HEK293 (cell line): ENCODE measurements around the gene TRA2A.

Source experiments
- EGR2 ChIP-seq: fragments of 450-650 bp; formaldehyde crosslinking; IDR thresholded peaks from 2 replicates; pipeline ENCODE4 v1.5.1; 2016; ENCODE audit warnings: low read depth, missing biosample characterization, missing genetic modification characterization
- KLF9 ChIP-seq: fragments of 450-650 bp; formaldehyde crosslinking; IDR thresholded peaks from 2 replicates; pipeline ENCODE4 v1.5.1; 2016; ENCODE audit warnings: missing biosample characterization, missing genetic modification characterization, low read depth
- TRIM28 ChIP-seq: IDR thresholded peaks from 2 replicates; pipeline ENCODE4 v1.6.1; 2011; ENCODE audit warnings: low read length, control low read depth, borderline replicate concordance
- ZNF184 ChIP-seq: fragments of 450-650 bp; IDR thresholded peaks from 2 replicates; pipeline ENCODE4 v1.5.1; 2018; ENCODE audit warnings: missing biosample characterization, mild to moderate bottlenecking, missing genetic modification characterization
- ZNF585B ChIP-seq: fragments of 450-650 bp; formaldehyde crosslinking; IDR thresholded peaks from 2 replicates; pipeline ENCODE4 v1.5.1; 2016; ENCODE audit warnings: missing biosample characterization, missing genetic modification characterization
- ZNF777 ChIP-seq: fragments of 450-650 bp; formaldehyde crosslinking; IDR thresholded peaks from 2 replicates; pipeline ENCODE4 v1.5.1; 2017; ENCODE audit warnings: missing biosample characterization, missing genetic modification characterization, borderline replicate concordance
- TF ChIP-seq, protein P1 (sequence below): fragments of 450-650 bp; formaldehyde crosslinking; IDR thresholded peaks from 2 replicates; pipeline ENCODE4 v1.5.1; 2016; ENCODE audit warnings: missing biosample characterization, missing genetic modification characterization
- TF ChIP-seq, protein P2 (sequence below): fragments of 450-650 bp; formaldehyde crosslinking; IDR thresholded peaks from 2 replicates; pipeline ENCODE4 v1.5.0; 2017; ENCODE audit warnings: missing biosample characterization, missing genetic modification characterization, borderline replicate concordance
- TF ChIP-seq, protein P3 (sequence below): fragments of 450-650 bp; formaldehyde crosslinking; IDR thresholded peaks from 2 replicates; pipeline ENCODE4 v1.5.1; 2016; ENCODE audit warnings: missing biosample characterization, missing genetic modification characterization

DNA sequence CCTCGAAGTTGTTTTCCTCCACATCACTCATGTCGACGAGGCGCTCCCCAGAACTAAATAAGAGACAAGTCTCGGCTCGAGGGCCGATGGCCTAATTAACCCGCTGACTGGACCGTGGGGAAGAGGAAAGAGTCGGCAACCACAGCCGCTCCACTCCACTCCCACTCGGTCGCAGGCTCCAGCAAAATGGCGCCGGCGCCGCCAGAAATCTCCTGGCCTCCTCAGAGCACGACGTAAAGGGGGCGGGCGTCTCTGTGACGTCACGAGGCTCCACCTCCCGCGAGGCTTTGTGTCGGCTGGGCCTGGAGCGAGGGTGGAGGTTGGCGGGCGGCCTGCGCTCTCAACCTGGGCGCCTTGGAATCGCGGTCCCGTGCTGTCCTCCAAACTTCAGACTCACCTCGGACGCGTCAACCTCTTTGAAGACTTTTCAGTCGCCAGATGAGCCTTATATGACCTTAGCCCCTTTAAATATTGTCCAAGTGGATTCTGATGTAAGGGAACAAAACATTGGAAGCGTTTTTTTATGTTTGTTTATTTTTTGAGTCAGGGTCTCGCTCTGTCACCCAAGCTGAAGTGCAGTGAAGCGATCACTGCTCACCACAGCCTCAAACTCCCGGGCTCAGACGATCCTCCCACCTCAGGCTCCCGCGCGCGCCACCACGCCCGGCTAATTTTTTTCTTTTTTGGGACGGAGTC lies at the start of gene TRA2A:
- TF ChIP-seq ZNF184 (tag by site-specific recombination) (no peak), ZNF585B (tag by site-specific recombination) (no peak), KLF9 (tag by site-specific recombination) (peak; percentile 55; the same call in 1 of the 2 replicates), EGR2 (tag by site-specific recombination) (peak; percentile 42; the same call in 1 of the 2 replicates), TRIM28 (peak; percentile 61; the same call in 1 of the 2 replicates), ZNF777 (tag by site-specific recombination) (no peak; the same call in 1 of the 2 replicates)
- TF ChIP-seq, protein P1, sequence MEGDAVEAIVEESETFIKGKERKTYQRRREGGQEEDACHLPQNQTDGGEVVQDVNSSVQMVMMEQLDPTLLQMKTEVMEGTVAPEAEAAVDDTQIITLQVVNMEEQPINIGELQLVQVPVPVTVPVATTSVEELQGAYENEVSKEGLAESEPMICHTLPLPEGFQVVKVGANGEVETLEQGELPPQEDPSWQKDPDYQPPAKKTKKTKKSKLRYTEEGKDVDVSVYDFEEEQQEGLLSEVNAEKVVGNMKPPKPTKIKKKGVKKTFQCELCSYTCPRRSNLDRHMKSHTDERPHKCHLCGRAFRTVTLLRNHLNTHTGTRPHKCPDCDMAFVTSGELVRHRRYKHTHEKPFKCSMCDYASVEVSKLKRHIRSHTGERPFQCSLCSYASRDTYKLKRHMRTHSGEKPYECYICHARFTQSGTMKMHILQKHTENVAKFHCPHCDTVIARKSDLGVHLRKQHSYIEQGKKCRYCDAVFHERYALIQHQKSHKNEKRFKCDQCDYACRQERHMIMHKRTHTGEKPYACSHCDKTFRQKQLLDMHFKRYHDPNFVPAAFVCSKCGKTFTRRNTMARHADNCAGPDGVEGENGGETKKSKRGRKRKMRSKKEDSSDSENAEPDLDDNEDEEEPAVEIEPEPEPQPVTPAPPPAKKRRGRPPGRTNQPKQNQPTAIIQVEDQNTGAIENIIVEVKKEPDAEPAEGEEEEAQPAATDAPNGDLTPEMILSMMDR (tag by site-specific recombination) = no peak
- TF ChIP-seq, protein P2, sequence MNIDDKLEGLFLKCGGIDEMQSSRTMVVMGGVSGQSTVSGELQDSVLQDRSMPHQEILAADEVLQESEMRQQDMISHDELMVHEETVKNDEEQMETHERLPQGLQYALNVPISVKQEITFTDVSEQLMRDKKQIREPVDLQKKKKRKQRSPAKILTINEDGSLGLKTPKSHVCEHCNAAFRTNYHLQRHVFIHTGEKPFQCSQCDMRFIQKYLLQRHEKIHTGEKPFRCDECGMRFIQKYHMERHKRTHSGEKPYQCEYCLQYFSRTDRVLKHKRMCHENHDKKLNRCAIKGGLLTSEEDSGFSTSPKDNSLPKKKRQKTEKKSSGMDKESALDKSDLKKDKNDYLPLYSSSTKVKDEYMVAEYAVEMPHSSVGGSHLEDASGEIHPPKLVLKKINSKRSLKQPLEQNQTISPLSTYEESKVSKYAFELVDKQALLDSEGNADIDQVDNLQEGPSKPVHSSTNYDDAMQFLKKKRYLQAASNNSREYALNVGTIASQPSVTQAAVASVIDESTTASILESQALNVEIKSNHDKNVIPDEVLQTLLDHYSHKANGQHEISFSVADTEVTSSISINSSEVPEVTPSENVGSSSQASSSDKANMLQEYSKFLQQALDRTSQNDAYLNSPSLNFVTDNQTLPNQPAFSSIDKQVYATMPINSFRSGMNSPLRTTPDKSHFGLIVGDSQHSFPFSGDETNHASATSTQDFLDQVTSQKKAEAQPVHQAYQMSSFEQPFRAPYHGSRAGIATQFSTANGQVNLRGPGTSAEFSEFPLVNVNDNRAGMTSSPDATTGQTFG (tag by site-specific recombination) = no peak
- TF ChIP-seq, protein P3, sequence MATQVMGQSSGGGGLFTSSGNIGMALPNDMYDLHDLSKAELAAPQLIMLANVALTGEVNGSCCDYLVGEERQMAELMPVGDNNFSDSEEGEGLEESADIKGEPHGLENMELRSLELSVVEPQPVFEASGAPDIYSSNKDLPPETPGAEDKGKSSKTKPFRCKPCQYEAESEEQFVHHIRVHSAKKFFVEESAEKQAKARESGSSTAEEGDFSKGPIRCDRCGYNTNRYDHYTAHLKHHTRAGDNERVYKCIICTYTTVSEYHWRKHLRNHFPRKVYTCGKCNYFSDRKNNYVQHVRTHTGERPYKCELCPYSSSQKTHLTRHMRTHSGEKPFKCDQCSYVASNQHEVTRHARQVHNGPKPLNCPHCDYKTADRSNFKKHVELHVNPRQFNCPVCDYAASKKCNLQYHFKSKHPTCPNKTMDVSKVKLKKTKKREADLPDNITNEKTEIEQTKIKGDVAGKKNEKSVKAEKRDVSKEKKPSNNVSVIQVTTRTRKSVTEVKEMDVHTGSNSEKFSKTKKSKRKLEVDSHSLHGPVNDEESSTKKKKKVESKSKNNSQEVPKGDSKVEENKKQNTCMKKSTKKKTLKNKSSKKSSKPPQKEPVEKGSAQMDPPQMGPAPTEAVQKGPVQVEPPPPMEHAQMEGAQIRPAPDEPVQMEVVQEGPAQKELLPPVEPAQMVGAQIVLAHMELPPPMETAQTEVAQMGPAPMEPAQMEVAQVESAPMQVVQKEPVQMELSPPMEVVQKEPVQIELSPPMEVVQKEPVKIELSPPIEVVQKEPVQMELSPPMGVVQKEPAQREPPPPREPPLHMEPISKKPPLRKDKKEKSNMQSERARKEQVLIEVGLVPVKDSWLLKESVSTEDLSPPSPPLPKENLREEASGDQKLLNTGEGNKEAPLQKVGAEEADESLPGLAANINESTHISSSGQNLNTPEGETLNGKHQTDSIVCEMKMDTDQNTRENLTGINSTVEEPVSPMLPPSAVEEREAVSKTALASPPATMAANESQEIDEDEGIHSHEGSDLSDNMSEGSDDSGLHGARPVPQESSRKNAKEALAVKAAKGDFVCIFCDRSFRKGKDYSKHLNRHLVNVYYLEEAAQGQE (tag by site-specific recombination) = no peak
